Measurements from ENCODE around the gene BCL2L13. TPM values are rescaled to one million over a fixed set of nuclear protein-coding genes. Genes with fewer than 3 reads are reported as not detected.

BCL2L13 gene, protein sequence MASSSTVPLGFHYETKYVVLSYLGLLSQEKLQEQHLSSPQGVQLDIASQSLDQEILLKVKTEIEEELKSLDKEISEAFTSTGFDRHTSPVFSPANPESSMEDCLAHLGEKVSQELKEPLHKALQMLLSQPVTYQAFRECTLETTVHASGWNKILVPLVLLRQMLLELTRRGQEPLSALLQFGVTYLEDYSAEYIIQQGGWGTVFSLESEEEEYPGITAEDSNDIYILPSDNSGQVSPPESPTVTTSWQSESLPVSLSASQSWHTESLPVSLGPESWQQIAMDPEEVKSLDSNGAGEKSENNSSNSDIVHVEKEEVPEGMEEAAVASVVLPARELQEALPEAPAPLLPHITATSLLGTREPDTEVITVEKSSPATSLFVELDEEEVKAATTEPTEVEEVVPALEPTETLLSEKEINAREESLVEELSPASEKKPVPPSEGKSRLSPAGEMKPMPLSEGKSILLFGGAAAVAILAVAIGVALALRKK
- total RNA-seq (2014; rRNA removed; shearing (Covaris generic); ENCODE audit: low replicate concordance), result 37.6 and 56.9 TPM in 2 replicates

DNA sequence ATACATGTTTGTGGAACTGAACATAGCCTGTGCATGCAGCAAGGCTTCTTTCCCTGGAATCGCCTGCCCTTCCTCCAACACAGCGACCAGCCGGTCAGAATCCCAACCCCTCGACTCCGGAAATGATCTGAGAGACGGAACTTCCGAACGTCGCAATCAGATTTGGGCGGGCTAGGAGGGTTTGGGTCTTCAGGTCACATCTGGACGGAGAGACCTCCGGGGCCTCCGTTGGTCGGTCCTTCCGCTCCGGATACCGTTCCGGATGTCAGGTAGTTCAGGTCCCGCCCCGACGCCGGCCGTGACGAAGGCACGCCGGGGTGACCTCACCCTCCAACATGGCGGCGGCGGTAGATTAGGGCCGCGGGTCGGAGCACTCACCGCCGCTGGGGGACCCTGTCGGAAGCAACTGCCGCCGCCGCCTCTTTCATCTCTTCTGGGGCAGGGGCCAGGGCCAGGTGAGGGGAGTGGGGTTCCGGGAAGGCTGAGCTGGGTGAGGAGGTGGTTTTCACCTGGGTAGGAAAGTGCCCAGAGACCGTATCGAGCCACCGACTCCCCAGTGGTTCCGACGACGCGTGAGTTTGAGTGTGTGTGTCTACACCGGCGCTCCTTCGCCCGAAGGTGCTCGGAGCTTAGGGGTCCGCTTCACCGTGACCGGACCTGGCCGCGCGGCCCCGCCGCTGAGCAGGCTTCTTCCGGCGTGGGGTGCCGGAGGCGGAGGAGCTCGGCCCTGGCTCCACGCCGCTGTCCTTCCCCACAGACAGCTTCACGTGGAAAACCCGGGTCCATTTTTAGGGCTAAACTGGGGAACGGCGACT is at the start of gene BCL2L13:
Gene BCL2L13, plus strand, starts transcription at position 326 of the 815 bp plus-strand sequence. CDS start 16,955 bp downstream, outside the sequence.
- H3K9ac ChIP-seq (ENCODE audit: low read length), result peak within 1 kb of the TSS; percentile 93
- peak; percentile 98 for DNase-seq
- H3K4me3 ChIP-seq (ENCODE audit: low read length), result peak within 1 kb of the TSS; percentile 94
- peak within 1 kb of the TSS; percentile 56; the same call in 1 of the 2 replicates for H2AFZ ChIP-seq (ENCODE audit: low read length)
- H3K9me3 ChIP-seq (ENCODE audit: low read length), result no peaks in the 10 kb centered on the region
- H3K4me1 ChIP-seq (ENCODE audit: low read length), result peaks cover 15% of the 10 kb centered on the region
- H3K27ac ChIP-seq (ENCODE audit: low read length), result peak within 1 kb of the TSS; percentile 86
- peak within 1 kb of the TSS; percentile 91 for H3K4me2 ChIP-seq (ENCODE audit: low read depth, low read length, poor library complexity, severe bottlenecking)
- no peaks in the 10 kb centered on the region for H3K27me3 ChIP-seq (ENCODE audit: low read length)
- H3K36me3 ChIP-seq (ENCODE audit: insufficient read depth, low read length), result peaks cover 12% of the 10 kb centered on the region
- H3K9me2 ChIP-seq (replicated peaks; ENCODE audit: insufficient read depth, low read length), result no peaks in the 10 kb centered on the region
- H4K20me1 ChIP-seq (ENCODE audit: insufficient read depth, low read depth, low read length), result no peaks in the 10 kb centered on the region
- peaks cover 48% of the 10 kb centered on the region for H3K79me2 ChIP-seq (ENCODE audit: low read length)

DNA sequence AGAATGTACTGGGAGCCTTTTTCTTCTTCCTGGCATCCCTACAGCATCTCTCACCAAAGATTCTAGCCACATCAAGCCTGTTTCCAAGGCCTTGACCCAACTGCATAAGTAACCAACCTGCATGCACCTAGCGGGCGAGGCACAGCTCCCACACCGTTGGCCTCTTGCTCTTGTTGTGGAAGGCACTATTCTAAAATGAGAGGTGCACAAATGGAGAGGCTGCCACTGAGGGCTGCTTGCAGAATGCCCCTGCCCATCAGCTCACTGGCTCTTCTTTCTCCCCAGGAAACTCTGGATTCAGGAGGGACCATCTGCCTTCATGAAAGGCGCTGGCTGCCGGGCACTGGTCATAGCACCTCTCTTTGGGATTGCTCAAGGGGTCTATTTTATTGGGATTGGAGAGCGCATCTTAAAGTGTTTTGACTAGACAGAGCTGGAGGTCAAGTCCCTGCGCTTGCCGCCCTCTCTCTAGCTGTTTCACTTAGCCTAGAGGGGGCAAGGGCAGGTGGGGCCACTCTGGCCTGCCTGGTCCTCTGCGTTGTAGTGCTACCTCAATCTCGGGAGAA is 48.7 kb upstream of the BCL2L13 start:
- peaks cover 6% of the 10 kb centered on the region; the same call in 1 of the 2 replicates for H3K36me3 ChIP-seq (ENCODE audit: insufficient read depth, low read length)
- peaks cover 9% of the 10 kb centered on the region for H3K4me1 ChIP-seq (ENCODE audit: low read length)
- H3K9me2 ChIP-seq (replicated peaks; ENCODE audit: insufficient read depth, low read length), result no peaks in the 10 kb centered on the region
- H3K9ac ChIP-seq (ENCODE audit: low read length), result no peak overlapping the region
- no peak overlapping the region for H3K4me3 ChIP-seq (ENCODE audit: low read length)
- H3K4me2 ChIP-seq (ENCODE audit: low read depth, low read length, poor library complexity, severe bottlenecking), result no peak overlapping the region
- no peak overlapping the region for H3K27ac ChIP-seq (ENCODE audit: low read length)
- no peaks in the 10 kb centered on the region for H3K79me2 ChIP-seq (ENCODE audit: low read length)
- H3K27me3 ChIP-seq (ENCODE audit: low read length), result no peaks in the 10 kb centered on the region
- H3K9me3 ChIP-seq (ENCODE audit: low read length), result no peaks in the 10 kb centered on the region
- no peak overlapping the region for H2AFZ ChIP-seq (ENCODE audit: low read length)
- DNase-seq, result no peak
- no peaks in the 10 kb centered on the region for H4K20me1 ChIP-seq (ENCODE audit: insufficient read depth, low read depth, low read length)

DNA sequence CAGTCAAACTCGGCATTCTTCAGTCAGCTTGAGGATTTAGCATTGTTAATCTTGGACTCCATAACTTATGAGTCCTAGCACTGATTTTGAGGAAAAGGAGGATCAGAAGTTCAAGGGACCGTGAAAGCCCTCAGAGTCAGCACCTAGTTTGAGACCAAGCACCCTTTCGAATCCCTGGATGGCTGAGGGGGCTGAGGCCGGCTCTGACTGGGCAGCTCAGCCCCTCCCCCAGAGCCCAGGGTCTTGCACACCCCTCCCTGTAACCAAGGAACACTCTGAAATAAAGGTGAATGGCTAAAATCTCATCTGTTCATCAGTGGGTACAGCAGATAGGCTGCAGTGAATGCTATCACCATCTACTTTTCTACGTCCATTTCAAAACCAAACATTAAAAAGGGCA is 48.0 kb upstream of the BCL2L13 start:
- no peak for DNase-seq
- Histone ChIP-seq H3K27ac (ENCODE audit: low read length) (no peak overlapping the region), H3K9me2 (replicated peaks; ENCODE audit: insufficient read depth, low read length) (no peaks in the 10 kb centered on the region), H3K4me2 (ENCODE audit: low read depth, low read length, poor library complexity, severe bottlenecking) (no peak overlapping the region), H4K20me1 (ENCODE audit: insufficient read depth, low read depth, low read length) (no peaks in the 10 kb centered on the region), H3K27me3 (ENCODE audit: low read length) (no peaks in the 10 kb centered on the region), H3K79me2 (ENCODE audit: low read length) (no peaks in the 10 kb centered on the region), H2AFZ (ENCODE audit: low read length) (no peak overlapping the region), H3K4me3 (ENCODE audit: low read length) (no peak overlapping the region), H3K36me3 (ENCODE audit: insufficient read depth, low read length) (peaks cover 6% of the 10 kb centered on the region; the same call in 1 of the 2 replicates), H3K4me1 (ENCODE audit: low read length) (peaks cover 16% of the 10 kb centered on the region), H3K9me3 (ENCODE audit: low read length) (no peaks in the 10 kb centered on the region), H3K9ac (ENCODE audit: low read length) (no peak overlapping the region)

DNA sequence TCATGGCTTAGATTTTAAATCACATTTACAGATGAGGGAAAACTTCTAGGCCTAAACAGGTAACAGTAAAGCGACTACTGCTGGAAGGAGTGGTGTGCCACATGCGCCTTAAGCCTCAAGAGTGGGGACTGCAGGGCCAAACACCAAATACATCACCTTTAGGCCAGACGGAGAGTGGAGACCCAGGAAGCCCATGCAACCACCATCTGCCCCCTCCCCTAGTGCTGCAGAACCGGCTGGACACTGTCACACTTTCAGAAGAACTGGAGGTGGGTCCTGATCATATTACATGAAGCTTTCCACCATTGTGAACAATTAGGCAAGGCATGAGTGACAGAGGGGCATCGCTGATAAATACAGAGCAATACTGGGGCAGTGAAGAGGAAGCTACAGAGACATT is 46.4 kb upstream of the BCL2L13 start:
- Histone ChIP-seq H3K4me1 (ENCODE audit: low read length) (peaks cover 18% of the 10 kb centered on the region), H3K9me3 (ENCODE audit: low read length) (no peaks in the 10 kb centered on the region), H3K4me2 (ENCODE audit: low read depth, low read length, poor library complexity, severe bottlenecking) (no peak overlapping the region), H3K79me2 (ENCODE audit: low read length) (no peaks in the 10 kb centered on the region), H3K27ac (ENCODE audit: low read length) (no peak overlapping the region), H3K9ac (ENCODE audit: low read length) (no peak overlapping the region), H4K20me1 (ENCODE audit: insufficient read depth, low read depth, low read length) (no peaks in the 10 kb centered on the region), H3K27me3 (ENCODE audit: low read length) (no peaks in the 10 kb centered on the region), H2AFZ (ENCODE audit: low read length) (no peak overlapping the region), H3K9me2 (replicated peaks; ENCODE audit: insufficient read depth, low read length) (no peaks in the 10 kb centered on the region), H3K4me3 (ENCODE audit: low read length) (no peak overlapping the region), H3K36me3 (ENCODE audit: insufficient read depth, low read length) (peaks cover 15% of the 10 kb centered on the region)
- no peak for DNase-seq

DNA sequence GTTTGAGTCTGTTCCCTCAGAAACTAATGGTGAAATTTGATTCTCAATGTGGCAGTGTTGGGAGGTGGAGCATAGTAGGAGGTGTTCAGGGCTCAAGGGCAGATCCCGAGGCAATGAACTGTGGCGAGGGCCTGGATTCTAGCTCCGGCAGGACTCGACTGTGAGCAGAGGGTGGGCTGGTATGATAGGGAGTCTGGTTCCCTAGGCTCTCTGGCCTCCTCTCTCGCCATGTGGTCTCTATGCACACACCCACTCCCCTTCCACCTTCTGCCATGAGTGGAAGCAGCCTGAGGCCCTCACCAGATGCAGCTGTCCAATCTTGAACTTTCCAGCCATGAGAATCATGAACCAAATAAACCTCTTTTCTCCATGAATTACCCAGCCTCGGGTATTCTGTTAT is 42.3 kb upstream of the BCL2L13 start:
- Histone ChIP-seq H3K27me3 (ENCODE audit: low read length) (no peaks in the 10 kb centered on the region), H3K79me2 (ENCODE audit: low read length) (peaks cover 5% of the 10 kb centered on the region; the same call in 1 of the 2 replicates), H3K9me2 (replicated peaks; ENCODE audit: insufficient read depth, low read length) (no peaks in the 10 kb centered on the region), H3K4me2 (ENCODE audit: low read depth, low read length, poor library complexity, severe bottlenecking) (no peak overlapping the region), H3K4me1 (ENCODE audit: low read length) (peaks cover 18% of the 10 kb centered on the region), H3K9me3 (ENCODE audit: low read length) (no peaks in the 10 kb centered on the region), H3K4me3 (ENCODE audit: low read length) (no peak overlapping the region), H2AFZ (ENCODE audit: low read length) (no peak overlapping the region), H4K20me1 (ENCODE audit: insufficient read depth, low read depth, low read length) (no peaks in the 10 kb centered on the region), H3K9ac (ENCODE audit: low read length) (no peak overlapping the region), H3K27ac (ENCODE audit: low read length) (no peak overlapping the region), H3K36me3 (ENCODE audit: insufficient read depth, low read length) (peaks cover 32% of the 10 kb centered on the region)
- DNase-seq, result no peak

DNA sequence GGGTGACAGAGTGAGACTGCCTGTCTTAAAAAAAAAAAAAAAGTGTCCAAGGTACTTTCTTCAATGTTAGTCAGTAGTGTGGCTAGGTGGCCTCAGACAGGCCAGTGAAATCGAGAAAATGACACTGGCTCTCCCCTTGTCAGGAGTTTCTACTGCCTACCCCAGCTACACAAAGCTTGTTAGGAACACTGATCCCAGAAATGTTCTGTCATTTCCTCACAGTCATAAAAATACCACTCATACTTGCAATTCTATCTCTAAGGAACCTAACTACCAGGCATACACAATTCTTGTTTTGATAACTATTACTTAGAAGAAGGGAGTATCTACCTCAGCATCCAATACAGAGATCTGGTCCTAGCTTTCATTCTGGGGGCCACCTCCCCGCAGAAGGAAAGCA is 41.3 kb upstream of the BCL2L13 start:
- no peaks in the 10 kb centered on the region for H4K20me1 ChIP-seq (ENCODE audit: insufficient read depth, low read depth, low read length)
- no peak overlapping the region for H3K9ac ChIP-seq (ENCODE audit: low read length)
- H2AFZ ChIP-seq (ENCODE audit: low read length), result no peak overlapping the region
- no peaks in the 10 kb centered on the region for H3K9me2 ChIP-seq (replicated peaks; ENCODE audit: insufficient read depth, low read length)
- peaks cover 32% of the 10 kb centered on the region for H3K36me3 ChIP-seq (ENCODE audit: insufficient read depth, low read length)
- H3K9me3 ChIP-seq (ENCODE audit: low read length), result no peaks in the 10 kb centered on the region
- no peak overlapping the region for H3K4me2 ChIP-seq (ENCODE audit: low read depth, low read length, poor library complexity, severe bottlenecking)
- no peak overlapping the region for H3K4me3 ChIP-seq (ENCODE audit: low read length)
- no peaks in the 10 kb centered on the region for H3K27me3 ChIP-seq (ENCODE audit: low read length)
- peaks cover 7% of the 10 kb centered on the region; the same call in 1 of the 2 replicates for H3K79me2 ChIP-seq (ENCODE audit: low read length)
- peaks cover 18% of the 10 kb centered on the region for H3K4me1 ChIP-seq (ENCODE audit: low read length)
- H3K27ac ChIP-seq (ENCODE audit: low read length), result no peak overlapping the region
- DNase-seq, result no peak

DNA sequence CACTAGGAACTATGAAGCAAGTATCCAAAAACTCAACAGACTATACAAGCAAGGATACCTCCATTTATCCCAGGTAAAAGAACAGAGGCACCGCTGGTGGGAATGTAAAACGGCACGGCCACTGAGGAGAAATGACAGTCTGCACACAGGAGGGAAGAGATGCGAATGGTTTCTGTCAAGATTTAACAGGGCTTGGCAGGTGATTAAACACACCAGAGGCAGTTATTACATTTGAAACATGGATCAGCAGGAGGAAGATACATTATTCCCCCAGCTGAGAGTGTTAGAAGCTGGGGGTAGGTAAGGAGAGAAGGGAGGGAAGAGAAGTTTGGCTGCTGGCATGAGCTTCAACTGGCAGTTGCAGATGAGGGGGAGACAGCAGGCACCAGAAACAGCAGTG is 40.2 kb upstream of the BCL2L13 start:
- no peaks in the 10 kb centered on the region for H3K9me2 ChIP-seq (replicated peaks; ENCODE audit: insufficient read depth, low read length)
- H3K9me3 ChIP-seq (ENCODE audit: low read length), result no peaks in the 10 kb centered on the region
- H3K79me2 ChIP-seq (ENCODE audit: low read length), result peaks cover 14% of the 10 kb centered on the region
- H4K20me1 ChIP-seq (ENCODE audit: insufficient read depth, low read depth, low read length), result no peaks in the 10 kb centered on the region
- H2AFZ ChIP-seq (ENCODE audit: low read length), result no peak overlapping the region
- H3K4me3 ChIP-seq (ENCODE audit: low read length), result no peak overlapping the region
- peaks cover 32% of the 10 kb centered on the region for H3K36me3 ChIP-seq (ENCODE audit: insufficient read depth, low read length)
- H3K27ac ChIP-seq (ENCODE audit: low read length), result no peak overlapping the region
- no peak overlapping the region for H3K4me2 ChIP-seq (ENCODE audit: low read depth, low read length, poor library complexity, severe bottlenecking)
- H3K9ac ChIP-seq (ENCODE audit: low read length), result no peak overlapping the region
- DNase-seq, result no peak
- peaks cover 18% of the 10 kb centered on the region for H3K4me1 ChIP-seq (ENCODE audit: low read length)
- no peaks in the 10 kb centered on the region for H3K27me3 ChIP-seq (ENCODE audit: low read length)

DNA sequence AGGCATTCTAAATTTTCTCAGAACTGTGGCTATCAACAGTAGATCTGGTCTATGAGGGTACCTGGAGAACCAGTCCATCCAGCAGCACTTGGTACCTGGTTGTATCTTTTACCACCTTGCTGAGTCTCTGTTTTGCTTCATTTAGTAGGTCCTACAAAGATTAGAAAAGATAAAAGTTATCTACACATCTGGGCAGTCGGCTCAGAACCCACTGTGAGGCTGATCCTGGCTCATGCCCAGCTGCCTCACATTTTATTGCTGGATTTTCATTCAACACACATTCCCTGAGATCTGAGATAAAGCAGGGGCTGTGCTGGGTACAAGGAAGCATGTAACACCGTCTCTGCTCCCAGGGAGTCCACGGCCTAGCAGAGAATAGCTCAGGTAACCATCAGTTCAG is 37.5 kb upstream of the BCL2L13 start:
- peaks cover 27% of the 10 kb centered on the region for H3K36me3 ChIP-seq (ENCODE audit: insufficient read depth, low read length)
- H3K9me2 ChIP-seq (replicated peaks; ENCODE audit: insufficient read depth, low read length), result no peaks in the 10 kb centered on the region
- H2AFZ ChIP-seq (ENCODE audit: low read length), result no peak overlapping the region
- H3K27me3 ChIP-seq (ENCODE audit: low read length), result no peaks in the 10 kb centered on the region
- no peaks in the 10 kb centered on the region for H4K20me1 ChIP-seq (ENCODE audit: insufficient read depth, low read depth, low read length)
- no peak overlapping the region for H3K4me2 ChIP-seq (ENCODE audit: low read depth, low read length, poor library complexity, severe bottlenecking)
- H3K9ac ChIP-seq (ENCODE audit: low read length), result no peak overlapping the region
- no peaks in the 10 kb centered on the region for H3K9me3 ChIP-seq (ENCODE audit: low read length)
- no peak for DNase-seq
- no peaks in the 10 kb centered on the region for H3K4me1 ChIP-seq (ENCODE audit: low read length)
- H3K79me2 ChIP-seq (ENCODE audit: low read length), result peaks cover 30% of the 10 kb centered on the region
- no peak overlapping the region for H3K27ac ChIP-seq (ENCODE audit: low read length)
- no peak overlapping the region for H3K4me3 ChIP-seq (ENCODE audit: low read length)

All from Karpas-422 (cell line).